T-cell (primary cell): Measurements from ENCODE around the gene HOXD4. TPM values are rescaled to one million over a fixed set of nuclear protein-coding genes. Genes with fewer than 3 reads are reported as not detected.
A peak's percentile ranks its signal among the peaks of the same experiment; 100 is the strongest.

Source experiments
- ATAC-seq, 4 experiments: fragments of 200-7000 bp in 3 of 4; fragments of 150-1000 bp in 1 of 4; cut with Tn5 transposase; replicated peaks in 1 of 4; 1 replicate in 3 of 4; 2 replicates in 1 of 4; pipeline ENCODE4 v1.10.0; 2021; ENCODE audit warnings: moderate library complexity in 3 of 4, mild to moderate bottlenecking in 2 of 4, moderate number of reproducible peaks in 1 of 4
- CTCF ChIA-PET, 2 donors: fragments of 300-600 bp; sonication (Branson Sonifier 250); formaldehyde crosslinking; loops; one replicate each; lab custom pipeline; 2022; ENCODE audit warnings: antibody characterized with exemption in 2 of 2; lab: Charles Lee
- POLR2A ChIA-PET, 2 donors: fragments of 300-600 bp; sonication (Branson Sonifier 250); formaldehyde crosslinking; loops; one replicate each; lab custom pipeline; 2022; ENCODE audit warnings: antibody characterized with exemption in 2 of 2; lab: Charles Lee
- DNase-seq, 35 experiments: peaks; one replicate each; pipeline versions ENCODE4 v3.0.0 to v3.0.0-alpha.2; 2013 to 2023
- H3K27ac ChIP-seq: one replicate; pipeline ENCODE4 v1.5.1; 2013; ENCODE audit warnings: low read length
- H3K27me3 ChIP-seq, 2 experiments: replicated peaks in 1 of 2; 1 replicate in 1 of 2; 2 replicates in 1 of 2; pipeline versions ENCODE4 v1.6.1 to v1.7.0; 2013; ENCODE audit warnings: low read length in 1 of 2, mixed read lengths in 1 of 2; ENCODE audit not compliant: control insufficient read depth in 2 of 2, insufficient read depth in 2 of 2; ENCODE audit errors: extremely low read depth in 1 of 2
- H3K36me3 ChIP-seq, 2 donors: 1 replicate in 1 of 2; 2 replicates in 1 of 2; pipeline versions ENCODE4 v1.6.1 to v1.7.0; 2013; ENCODE audit warnings: low read length in 1 of 2; ENCODE audit not compliant: control insufficient read depth in 2 of 2, insufficient read depth in 1 of 2; ENCODE audit errors: extremely low read depth in 1 of 2
- H3K4me1 ChIP-seq, 2 experiments: 1 replicate in 1 of 2; 2 replicates in 1 of 2; pipeline versions ENCODE4 v1.6.1 to v1.7.0; 2013; ENCODE audit warnings: low read length in 2 of 2, mixed read lengths in 1 of 2; ENCODE audit not compliant: insufficient read depth in 2 of 2, control insufficient read depth in 1 of 2; ENCODE audit errors: extremely low read depth in 1 of 2
- H3K4me3 ChIP-seq, 2 donors: 1 replicate in 1 of 2; 2 replicates in 1 of 2; pipeline versions ENCODE4 v1.5.1 to v1.7.0; 2013; ENCODE audit warnings: mild to moderate bottlenecking in 2 of 2, low read length in 1 of 2, moderate library complexity in 1 of 2; ENCODE audit not compliant: control insufficient read depth in 1 of 2; ENCODE audit errors: extremely low read depth in 1 of 2
- H3K9me3 ChIP-seq: 2 replicates; pipeline ENCODE4 v1.7.0; 2013
- H3K27ac Mint-ChIP-seq, 2 donors: one replicate each; pipeline ENCODE4 v1.8.0; 2020 to 2021; ENCODE audit warnings: mild to moderate bottlenecking in 2 of 2, mixed read lengths in 2 of 2
- H3K27me3 Mint-ChIP-seq, 2 donors: one replicate each; pipeline ENCODE4 v1.8.0; 2021 to 2022; ENCODE audit warnings: mixed read lengths in 2 of 2
- H3K36me3 Mint-ChIP-seq: one replicate; pipeline ENCODE4 v1.8.0; 2021; ENCODE audit warnings: mixed read lengths
- H3K4me1 Mint-ChIP-seq, 3 donors: one replicate each; pipeline ENCODE4 v1.8.0; 2020 to 2022; ENCODE audit warnings: mixed read lengths in 3 of 3, mild to moderate bottlenecking in 1 of 3
- H3K4me3 Mint-ChIP-seq, 3 donors: one replicate each; pipeline ENCODE4 v1.8.0; 2020 to 2022; ENCODE audit warnings: mild to moderate bottlenecking in 3 of 3, mixed read lengths in 3 of 3, moderate library complexity in 3 of 3
- H3K9me3 Mint-ChIP-seq, 3 donors: one replicate each; pipeline ENCODE4 v1.8.0; 2020 to 2022; ENCODE audit warnings: mixed read lengths in 3 of 3
- WGBS: methylation state at CpG from one replicate; pipeline ENCODE4 v1.1.5; 2013; ENCODE audit warnings: missing lambda C conversion rate; ENCODE audit not compliant: insufficient coverage; 5-methylcytosine and 5-hydroxymethylcytosine counted together
- total RNA-seq, 35 experiments: library from RNA in 6 of 35; stranded (reverse) in 6 of 35; fragments of 120-200 nt in 1 of 35; gene quantifications; one replicate each; pipeline versions ENCODE4 v1.2.1 to v1.2.4 and lab custom pipeline; 2013 to 2026

HOXD4 gene
- total RNA-seq, 5 donors from 2014 or later (not counting 1 experiment from before 2014, with no cell fraction given), result not detected

GRCh38 chr2:176104316-176105077 is 46.9 kb upstream of the HOXD4 start:
- DNase-seq, result no peak
- Mint-ChIP-seq H3K36me3 (no peaks in the 10 kb centered on the region), H3K9me3 (no peaks in the 10 kb centered on the region), H3K4me3 (peak overlapping the region in 1 of 3 donors; percentile 68), H3K27me3 (peaks cover 70 to 80% of the 10 kb centered on the region in 2 donors), H3K4me1 (peaks cover 26 to 37% (median 30%) of the 10 kb centered on the region in 3 donors), H3K27ac (no peak overlapping the region)
- ChIA-PET POLR2A (no interaction called here), CTCF (no interaction called here)
- H3K27me3 ChIP-seq, result peaks cover 32 to 85% of the 10 kb centered on the region in 2 experiments
- peaks cover 4 to 18% of the 10 kb centered on the region in 2 experiments for H3K4me1 ChIP-seq
- no peak for ATAC-seq
- H3K9me3 ChIP-seq, result no peaks in the 10 kb centered on the region
- 13% methylated on average over 48 of the region's 56 CpGs for WGBS
- H3K36me3 ChIP-seq, result no peaks in the 10 kb centered on the region
- no peak overlapping the region for H3K27ac ChIP-seq
- no peak overlapping the region for H3K4me3 ChIP-seq

GRCh38 chr2:176105078-176105729 is 46.1 kb upstream of the HOXD4 start:
- H3K9me3 Mint-ChIP-seq, result no peaks in the 10 kb centered on the region
- H3K4me1 ChIP-seq, result peaks cover 4 to 18% of the 10 kb centered on the region in 2 experiments
- H3K36me3 Mint-ChIP-seq, result no peaks in the 10 kb centered on the region
- CTCF ChIA-PET, result no interaction called here
- ATAC-seq, result no peak
- peak overlapping the region in 1 of 3 donors; percentile 68 for H3K4me3 Mint-ChIP-seq
- peaks cover 39 to 84% of the 10 kb centered on the region in 2 experiments for H3K27me3 ChIP-seq
- 14% methylated on average over 24 of the region's 25 CpGs for WGBS
- no peak overlapping the region for H3K27ac ChIP-seq
- H3K9me3 ChIP-seq, result no peaks in the 10 kb centered on the region
- H3K27ac Mint-ChIP-seq, result no peak overlapping the region
- H3K4me3 ChIP-seq, result no peak overlapping the region
- H3K27me3 Mint-ChIP-seq, result peaks cover 74 to 82% of the 10 kb centered on the region in 2 donors
- POLR2A ChIA-PET, result interaction anchor here in 1 of 2 donors (0.6 kb wide), 1 partner anchor 709 kb away, joined by 3 read pairs; no protein-coding TSS in a partner anchor
- H3K4me1 Mint-ChIP-seq, result peaks cover 26 to 39% (median 30%) of the 10 kb centered on the region in 3 donors
- DNase-seq, result no peak
- no peaks in the 10 kb centered on the region for H3K36me3 ChIP-seq

DNA sequence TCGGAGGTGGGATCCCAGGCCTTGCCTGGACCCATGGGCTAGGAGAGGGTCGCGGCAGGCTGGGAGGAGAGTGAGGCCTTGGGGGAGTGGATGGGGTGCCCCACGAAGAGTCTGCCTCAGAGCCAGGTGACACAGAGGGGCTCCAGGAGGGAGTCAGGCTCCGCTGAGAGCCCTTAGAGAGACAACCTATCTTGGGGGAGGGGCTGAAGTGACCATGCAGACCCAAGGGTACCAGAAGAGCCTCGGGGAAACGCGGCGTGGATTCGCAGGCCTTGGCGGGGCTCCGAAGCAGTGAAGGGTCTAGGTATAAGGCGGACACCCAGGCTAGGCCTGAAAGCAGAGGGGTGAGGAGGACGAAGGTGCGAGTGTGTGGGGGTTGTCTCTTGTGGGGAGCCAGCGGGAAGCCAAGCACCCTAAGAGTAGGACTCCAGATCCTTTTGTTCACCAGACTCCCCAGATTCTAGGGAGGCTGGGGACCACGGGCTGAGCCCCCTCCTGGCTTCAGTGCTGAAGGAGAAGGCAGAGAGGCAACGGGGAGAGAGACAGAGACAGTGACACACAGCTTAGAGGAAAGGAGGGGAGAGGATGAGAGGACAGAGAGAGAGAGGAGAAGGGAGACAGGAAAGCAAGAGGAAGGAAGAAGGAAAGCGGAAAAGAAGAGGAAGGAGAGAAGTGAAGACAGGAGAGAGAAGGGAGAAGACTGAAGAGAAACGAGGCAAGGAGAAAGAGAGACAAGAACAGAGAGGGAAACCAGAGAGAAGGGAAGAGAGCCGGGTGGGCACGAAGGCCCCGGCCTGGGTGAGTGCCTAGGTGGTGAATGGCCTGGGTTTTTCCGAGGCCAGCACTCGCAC is 45.4 kb upstream of the HOXD4 start:
- peak overlapping the region; percentile 26 to 68 (median 60) for H3K4me3 Mint-ChIP-seq
- POLR2A ChIA-PET, result interaction anchor here in 1 of 2 donors (0.6 kb wide), 1 partner anchor 709 kb away, joined by 3 read pairs; no protein-coding TSS in a partner anchor
- no peaks in the 10 kb centered on the region for H3K36me3 Mint-ChIP-seq
- Histone ChIP-seq H3K27me3 (peaks cover 43 to 76% of the 10 kb centered on the region in 2 experiments), H3K27ac (no peak overlapping the region), H3K36me3 (no peaks in the 10 kb centered on the region), H3K4me3 (no peak overlapping the region), H3K9me3 (no peaks in the 10 kb centered on the region), H3K4me1 (peaks cover 4 to 18% of the 10 kb centered on the region in 2 experiments)
- peaks cover 74 to 82% of the 10 kb centered on the region in 2 donors for H3K27me3 Mint-ChIP-seq
- peak overlapping the region in 1 of 2 donors; percentile 44 for H3K27ac Mint-ChIP-seq
- peaks cover 26 to 39% (median 30%) of the 10 kb centered on the region in 3 donors for H3K4me1 Mint-ChIP-seq
- H3K9me3 Mint-ChIP-seq, result no peaks in the 10 kb centered on the region
- WGBS, result 11% methylated on average over 20 of the region's 25 CpGs
- CTCF ChIA-PET, result no interaction called here
- no peak for ATAC-seq
- DNase-seq, result no peak

- no peaks in the 10 kb centered on the region for H3K36me3 ChIP-seq
- Mint-ChIP-seq H3K4me1 (peaks cover 30 to 39% (median 34%) of the 10 kb centered on the region in 3 donors), H3K27ac (peak within 1 kb of the TSS in 1 of 2 donors; percentile 57), H3K4me3 (peak within 1 kb of the TSS; percentile 26 to 68 (median 60)), H3K9me3 (no peaks in the 10 kb centered on the region), H3K27me3 (peaks cover 70 to 82% of the 10 kb centered on the region in 2 donors), H3K36me3 (no peaks in the 10 kb centered on the region)
- ChIA-PET CTCF (interaction anchor here in 1 of 2 donors (0.7 kb wide), 1 partner anchor 464 kb away, joined by 3 read pairs; no protein-coding TSS in a partner anchor), POLR2A (no interaction called here)
- peak within 1 kb of the TSS in 1 of 2 donors; percentile 46 for H3K4me3 ChIP-seq
- H3K27me3 ChIP-seq, result peaks cover 35 to 75% of the 10 kb centered on the region in 2 experiments
- WGBS, result 10% methylated on average over 62 of the region's 85 CpGs
- H3K4me1 ChIP-seq, result peaks cover 4 to 22% of the 10 kb centered on the region in 2 experiments
- peak in 2 of 4 experiments; percentile 23 to 50 for ATAC-seq
- H3K27ac ChIP-seq, result no peak within 1 kb of the TSS
- DNase-seq, result no peak
- H3K9me3 ChIP-seq, result no peaks in the 10 kb centered on the region
These were observed 44.5 kb upstream of the HOXD4 start, which contains the start of gene HOXD11 for GRCh38 chr2:176106581-176107539. TSS of gene HOXD11 (plus strand) at chr2:176107280. CDS start at chr2:176107356, 76 bp downstream.

GRCh38 chr2:176107731-176108181 is 43.6 kb upstream of the HOXD4 start:
- Mint-ChIP-seq H3K36me3 (no peaks in the 10 kb centered on the region), H3K4me3 (no peak overlapping the region), H3K27me3 (peaks cover 66 to 82% of the 10 kb centered on the region in 2 donors), H3K27ac (no peak overlapping the region), H3K9me3 (no peaks in the 10 kb centered on the region), H3K4me1 (peaks cover 30 to 39% (median 34%) of the 10 kb centered on the region in 3 donors)
- H3K4me1 ChIP-seq, result peaks cover 4 to 22% of the 10 kb centered on the region in 2 experiments
- ChIA-PET CTCF (interaction anchor here in 1 of 2 donors (0.7 kb wide), 1 partner anchor 1237 kb away, joined by 4 read pairs; no protein-coding TSS in a partner anchor), POLR2A (no interaction called here)
- DNase-seq (no peak), ATAC-seq (no peak)
- peaks cover 29 to 79% of the 10 kb centered on the region in 2 experiments for H3K27me3 ChIP-seq
- H3K4me3 ChIP-seq, result no peak overlapping the region
- H3K9me3 ChIP-seq, result no peaks in the 10 kb centered on the region
- H3K27ac ChIP-seq, result no peak overlapping the region
- 6% methylated on average over 46 of the region's 59 CpGs for WGBS
- no peaks in the 10 kb centered on the region for H3K36me3 ChIP-seq
